Lower leg skin (tissue), 3 donors: ENCODE measurements around the gene GTPBP3.

Experiments used
- CTCF ChIP-seq, 3 donors: fragments of 450-650 bp; IDR thresholded peaks; one replicate each; pipeline ENCODE4 v1.5.1; 2016; ENCODE audit warnings: antibody characterized with exemption in 3 of 3, mild to moderate bottlenecking in 3 of 3, moderate library complexity in 2 of 3
- POLR2A ChIP-seq, 2 donors: fragments of 450-650 bp; IDR thresholded peaks; one replicate each; pipeline ENCODE4 v1.6.1; 2016 to 2017; ENCODE audit warnings: antibody characterized with exemption in 2 of 2, mild to moderate bottlenecking in 1 of 2, moderate library complexity in 1 of 2

GRCh38 chr19:17379221-17379631, 41.9 kb downstream of the GTPBP3 start:
- TF ChIP-seq POLR2A (IDR thresholded peaks at IDR 0.05) (no peak), CTCF (IDR thresholded peaks at IDR 0.05) (no peak)
